ENCODE measurements around the gene CD24.

GRCh38 chr6:106924694-106925523 is 49.6 kb downstream of the CD24 start:
- TF ChIP-seq POLR2AphosphoS5 (IDR thresholded peaks at IDR 0.05; ENCODE audit: low read depth) (no peak), CTCF (IDR thresholded peaks at IDR 0.05; ENCODE audit: insufficient read depth, low read length) (no peak), SPI1 (IDR thresholded peaks at IDR 0.05; ENCODE audit: borderline replicate concordance, low read depth) (no peak)
- TF ChIP-seq, protein P1, sequence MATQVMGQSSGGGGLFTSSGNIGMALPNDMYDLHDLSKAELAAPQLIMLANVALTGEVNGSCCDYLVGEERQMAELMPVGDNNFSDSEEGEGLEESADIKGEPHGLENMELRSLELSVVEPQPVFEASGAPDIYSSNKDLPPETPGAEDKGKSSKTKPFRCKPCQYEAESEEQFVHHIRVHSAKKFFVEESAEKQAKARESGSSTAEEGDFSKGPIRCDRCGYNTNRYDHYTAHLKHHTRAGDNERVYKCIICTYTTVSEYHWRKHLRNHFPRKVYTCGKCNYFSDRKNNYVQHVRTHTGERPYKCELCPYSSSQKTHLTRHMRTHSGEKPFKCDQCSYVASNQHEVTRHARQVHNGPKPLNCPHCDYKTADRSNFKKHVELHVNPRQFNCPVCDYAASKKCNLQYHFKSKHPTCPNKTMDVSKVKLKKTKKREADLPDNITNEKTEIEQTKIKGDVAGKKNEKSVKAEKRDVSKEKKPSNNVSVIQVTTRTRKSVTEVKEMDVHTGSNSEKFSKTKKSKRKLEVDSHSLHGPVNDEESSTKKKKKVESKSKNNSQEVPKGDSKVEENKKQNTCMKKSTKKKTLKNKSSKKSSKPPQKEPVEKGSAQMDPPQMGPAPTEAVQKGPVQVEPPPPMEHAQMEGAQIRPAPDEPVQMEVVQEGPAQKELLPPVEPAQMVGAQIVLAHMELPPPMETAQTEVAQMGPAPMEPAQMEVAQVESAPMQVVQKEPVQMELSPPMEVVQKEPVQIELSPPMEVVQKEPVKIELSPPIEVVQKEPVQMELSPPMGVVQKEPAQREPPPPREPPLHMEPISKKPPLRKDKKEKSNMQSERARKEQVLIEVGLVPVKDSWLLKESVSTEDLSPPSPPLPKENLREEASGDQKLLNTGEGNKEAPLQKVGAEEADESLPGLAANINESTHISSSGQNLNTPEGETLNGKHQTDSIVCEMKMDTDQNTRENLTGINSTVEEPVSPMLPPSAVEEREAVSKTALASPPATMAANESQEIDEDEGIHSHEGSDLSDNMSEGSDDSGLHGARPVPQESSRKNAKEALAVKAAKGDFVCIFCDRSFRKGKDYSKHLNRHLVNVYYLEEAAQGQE (IDR thresholded peaks at IDR 0.05; ENCODE audit: insufficient replicate concordance, low read depth), result no peak
